GM10248 (cell line): ENCODE data around the gene MCF2L.

Experiments used
- CTCF ChIA-PET: fragments of 300-600 bp; sonication (Branson Sonifier 250); formaldehyde crosslinking; extraction: SDS; loops from one replicate; lab custom pipeline; 2021; ENCODE audit warnings: antibody characterized with exemption; lab: Yijun Ruan, JAX
- POLR2A ChIA-PET: fragments of 350-650 bp; sonication (Branson Sonifier 250); formaldehyde crosslinking; extraction: SDS; loops from one replicate; lab custom pipeline; 2020; ENCODE audit warnings: antibody characterized with exemption; lab: Yijun Ruan, JAX
- DNase-seq: peaks from one replicate; pipeline ENCODE4 v3.0.0; 2012; ENCODE audit errors: extremely low spot score
- TF ChIP-seq, protein P1 (sequence below): IDR thresholded peaks from 2 replicates; pipeline ENCODE4 v1.5.1; 2012; ENCODE audit warnings: mild to moderate bottlenecking, low read depth; ENCODE audit errors: extremely low read depth, missing control alignments, control extremely low read depth

The MCF2L gene

DNA sequence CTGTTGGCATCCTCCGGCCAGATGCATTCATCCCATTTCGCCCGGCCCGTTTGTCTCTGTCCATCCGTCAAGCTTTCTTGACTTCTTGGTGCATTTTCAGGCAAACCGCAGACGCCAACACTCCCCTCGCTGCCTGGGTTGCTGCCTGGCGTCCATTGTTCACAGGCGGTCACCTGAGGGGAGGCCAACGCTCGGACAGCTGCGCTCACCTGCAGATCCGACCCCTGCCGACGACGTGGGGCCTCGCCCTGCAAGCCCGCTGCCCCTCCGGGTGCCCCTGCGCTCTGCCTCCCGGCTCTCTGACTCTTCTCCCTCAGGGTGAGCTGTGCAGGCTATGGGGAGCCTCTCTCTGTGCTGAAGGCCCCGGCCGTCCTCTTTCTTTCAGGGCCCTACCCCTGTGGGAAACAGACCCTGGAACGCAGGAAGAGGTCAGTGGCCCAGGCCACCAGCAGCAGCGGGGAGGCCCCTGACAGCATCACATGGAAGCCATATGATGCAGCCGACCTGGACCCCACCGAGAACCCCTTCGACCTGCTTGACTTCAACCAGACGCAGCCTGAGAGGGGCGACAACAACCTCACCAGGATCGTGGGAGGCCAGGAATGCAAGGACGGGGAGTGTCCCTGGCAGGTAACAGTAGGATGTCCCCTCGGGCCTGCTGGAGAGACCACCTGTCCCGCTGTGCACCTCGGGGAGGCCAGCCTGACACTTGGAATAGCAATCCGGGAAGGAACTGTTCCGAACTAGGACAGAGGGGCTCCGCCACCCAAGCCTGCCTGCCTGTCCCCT is 174.6 kb downstream of the MCF2L start:
- ChIA-PET CTCF (no interaction called here), POLR2A (no interaction called here)
- no peak for DNase-seq
- TF ChIP-seq, protein P1, sequence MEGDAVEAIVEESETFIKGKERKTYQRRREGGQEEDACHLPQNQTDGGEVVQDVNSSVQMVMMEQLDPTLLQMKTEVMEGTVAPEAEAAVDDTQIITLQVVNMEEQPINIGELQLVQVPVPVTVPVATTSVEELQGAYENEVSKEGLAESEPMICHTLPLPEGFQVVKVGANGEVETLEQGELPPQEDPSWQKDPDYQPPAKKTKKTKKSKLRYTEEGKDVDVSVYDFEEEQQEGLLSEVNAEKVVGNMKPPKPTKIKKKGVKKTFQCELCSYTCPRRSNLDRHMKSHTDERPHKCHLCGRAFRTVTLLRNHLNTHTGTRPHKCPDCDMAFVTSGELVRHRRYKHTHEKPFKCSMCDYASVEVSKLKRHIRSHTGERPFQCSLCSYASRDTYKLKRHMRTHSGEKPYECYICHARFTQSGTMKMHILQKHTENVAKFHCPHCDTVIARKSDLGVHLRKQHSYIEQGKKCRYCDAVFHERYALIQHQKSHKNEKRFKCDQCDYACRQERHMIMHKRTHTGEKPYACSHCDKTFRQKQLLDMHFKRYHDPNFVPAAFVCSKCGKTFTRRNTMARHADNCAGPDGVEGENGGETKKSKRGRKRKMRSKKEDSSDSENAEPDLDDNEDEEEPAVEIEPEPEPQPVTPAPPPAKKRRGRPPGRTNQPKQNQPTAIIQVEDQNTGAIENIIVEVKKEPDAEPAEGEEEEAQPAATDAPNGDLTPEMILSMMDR: no peak

DNA sequence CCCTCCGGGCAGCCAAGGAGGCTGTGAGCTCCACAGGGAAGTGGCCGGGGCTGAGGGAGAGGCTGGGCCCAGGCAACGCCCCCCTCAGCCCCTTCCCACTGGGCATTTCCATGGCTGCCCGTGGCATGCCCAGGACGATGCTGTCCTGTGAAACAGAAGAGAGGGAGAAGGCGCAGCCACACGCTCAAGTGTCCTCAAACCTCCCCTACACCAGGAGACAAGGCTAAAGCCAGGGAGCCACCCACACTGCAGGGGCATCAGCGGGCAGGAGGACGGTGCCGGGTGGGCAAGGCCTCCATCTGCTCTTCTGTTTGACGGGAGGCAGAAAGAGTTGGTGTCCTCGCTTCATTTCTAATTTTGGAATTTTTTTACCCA is 175.2 kb downstream of the MCF2L start:
- POLR2A ChIA-PET: no interaction called here
- CTCF ChIA-PET: no interaction called here
- TF ChIP-seq, protein P1: no peak
- no peak for DNase-seq

DNA sequence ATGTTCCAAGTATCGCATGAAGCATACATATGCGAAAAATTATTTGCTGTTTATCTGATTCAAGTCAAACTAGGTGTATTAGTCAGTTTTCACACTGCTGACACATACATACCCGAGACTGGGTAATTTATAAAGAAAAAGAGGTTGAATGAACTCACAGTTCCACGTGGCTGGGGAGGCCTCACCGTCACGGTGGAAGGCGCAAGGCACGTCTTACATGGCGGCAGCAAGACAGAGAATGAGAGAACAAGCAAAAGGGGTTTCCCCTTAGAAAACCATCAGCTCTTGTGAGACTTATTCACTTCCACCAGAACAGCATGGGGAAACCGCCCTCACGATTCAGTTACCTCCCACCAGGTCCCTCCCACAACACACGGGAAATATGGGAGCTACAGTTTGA is 176.5 kb downstream of the MCF2L start:
- TF ChIP-seq, protein P1: no peak
- POLR2A ChIA-PET: no interaction called here
- DNase-seq: no peak
- CTCF ChIA-PET: no interaction called here

DNA sequence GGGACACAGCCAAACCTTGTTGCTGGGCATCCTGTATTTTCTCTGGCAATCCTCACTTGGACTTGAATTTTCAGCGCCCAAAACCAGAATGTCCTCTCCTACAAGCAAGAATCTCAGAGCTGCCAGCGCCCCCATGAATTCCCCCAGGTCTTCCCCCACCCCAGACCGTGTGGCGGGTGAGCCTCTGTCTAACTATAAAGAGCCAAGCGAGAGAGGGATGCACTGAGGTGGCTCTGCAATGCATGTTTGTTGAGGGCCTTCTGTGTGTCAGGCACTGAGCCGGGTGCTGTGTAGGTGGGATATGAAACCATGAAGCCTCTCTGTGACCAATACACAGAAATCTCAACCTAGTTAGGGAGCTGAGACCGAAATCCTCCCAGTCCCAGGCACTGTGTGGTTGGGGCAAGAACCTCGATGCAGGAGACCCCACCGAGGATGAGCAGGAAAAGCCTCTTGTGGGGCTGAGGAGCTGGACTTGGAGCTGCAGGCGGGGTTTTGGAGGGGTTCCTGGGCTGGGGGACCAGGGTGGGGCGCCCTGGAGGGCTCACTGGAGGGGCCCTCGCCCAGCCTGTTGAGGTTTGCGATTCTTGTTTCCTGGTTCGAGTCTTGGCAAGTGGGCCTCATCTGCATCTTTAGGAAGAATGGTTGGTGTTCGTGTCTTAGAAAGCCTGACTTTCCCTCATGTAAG is 177.0 kb downstream of the MCF2L start:
- TF ChIP-seq, protein P1: no peak
- no peak for DNase-seq
- POLR2A ChIA-PET: no interaction called here
- CTCF ChIA-PET: no interaction called here

DNA sequence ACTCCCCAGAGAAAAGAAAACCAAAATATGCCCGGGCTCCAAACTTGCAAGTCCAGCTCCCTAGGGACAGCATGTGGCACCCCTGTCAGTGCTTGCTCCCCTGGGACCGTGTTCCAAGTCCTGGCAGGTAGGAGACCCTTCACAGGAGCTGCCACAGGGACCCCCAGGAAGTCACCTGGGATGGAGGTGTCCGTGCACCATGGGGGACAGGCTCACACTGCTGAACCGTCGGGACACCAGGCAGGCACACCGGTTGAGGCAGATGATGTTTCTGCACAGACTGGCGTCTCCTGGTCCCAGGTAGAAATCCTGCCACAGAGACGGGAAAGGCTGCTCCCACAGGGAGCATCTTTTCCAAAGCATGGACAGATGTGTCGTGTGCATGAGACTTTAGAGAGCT is 177.7 kb downstream of the MCF2L start:
- CTCF ChIA-PET: no interaction called here
- DNase-seq: no peak
- POLR2A ChIA-PET: no interaction called here
- TF ChIP-seq, protein P1: no peak

DNA sequence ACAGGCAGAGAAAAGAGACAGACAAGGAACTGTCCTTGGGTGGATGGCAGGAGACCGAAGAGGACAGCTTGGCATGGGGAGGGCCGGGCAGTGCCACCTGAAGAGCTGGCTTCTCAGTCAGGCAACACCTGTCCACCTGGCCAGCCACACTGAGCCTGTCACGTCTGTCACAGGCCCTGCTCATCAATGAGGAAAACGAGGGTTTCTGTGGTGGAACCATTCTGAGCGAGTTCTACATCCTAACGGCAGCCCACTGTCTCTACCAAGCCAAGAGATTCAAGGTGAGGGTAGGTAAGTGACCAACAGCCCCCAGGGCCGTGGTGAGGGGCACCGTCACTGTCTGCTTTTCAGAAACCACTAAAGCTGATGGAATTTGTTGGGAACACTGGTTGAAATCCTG is 178.2 kb downstream of the MCF2L start:
- ChIA-PET CTCF (no interaction called here), POLR2A (no interaction called here)
- TF ChIP-seq, protein P1: no peak
- DNase-seq: no peak
